Endothelial cell of umbilical vein (primary cell): ENCODE results near the gene DTD1. TPM values are rescaled to one million over a fixed set of nuclear protein-coding genes. Genes with fewer than 3 reads are reported as not detected.

ENCODE experiments used
- BruUV-seq: library from RNA; stranded (reverse); fragments of 400-500 nt; replicated peaks from 2 replicates; lab custom pipeline; 2021; lab: Mats Ljungman, UMichigan
- CTCF ChIA-PET: fragments of 300-600, 350-600 bp; sonication (Branson Sonifier 250); formaldehyde crosslinking; loops from one replicate; lab custom pipeline; 2021; ENCODE audit warnings: antibody characterized with exemption, inconsistent platforms; lab: Charles Lee
- POLR2A ChIA-PET: fragments of 300-600, 350-600 bp; sonication (Branson Sonifier 250); formaldehyde crosslinking; loops from one replicate; lab custom pipeline; 2021; ENCODE audit warnings: antibody characterized with exemption, inconsistent platforms; lab: Charles Lee
- DNase-seq: peaks from one replicate; pipeline ENCODE4 v3.0.0-alpha.2; 2011; ENCODE audit warnings: low read depth, low spot score
- FAIRE-seq: peaks from 2 replicates; lab custom pipeline; 2011; peaks lifted over from hg19 to GRCh38; lab: Jason Lieb, UNC
- H2AFZ ChIP-seq: 2 replicates; pipeline ENCODE4 v1.6.0; 2012; ENCODE audit warnings: low read depth, low read length, control low read depth, inconsistent platforms
- H3K27ac ChIP-seq: 2 replicates; pipeline ENCODE4 v1.5.1; 2011; ENCODE audit warnings: low read depth, mild to moderate bottlenecking, control low read depth, low read length, moderate library complexity; ENCODE audit not compliant: insufficient read depth
- H3K27me3 ChIP-seq, 2 experiments: 2 replicates each; pipeline versions ENCODE4 v1.6.0 to v1.6.1; 2011; ENCODE audit warnings: low read length in 2 of 2, mixed read lengths in 1 of 2; ENCODE audit not compliant: control insufficient read depth in 2 of 2, insufficient read depth in 2 of 2
- H3K36me3 ChIP-seq, 2 experiments: 2 replicates in 1 of 2; 3 replicates in 1 of 2; pipeline ENCODE4 v1.5.1; 2011; ENCODE audit warnings: low read length in 2 of 2, mild to moderate bottlenecking in 1 of 2, moderate library complexity in 1 of 2; ENCODE audit not compliant: control insufficient read depth in 2 of 2, insufficient read depth in 2 of 2; ENCODE audit errors: extremely low read depth in 1 of 2
- H3K4me1 ChIP-seq: 3 replicates; pipeline ENCODE4 v1.5.1; 2011; ENCODE audit warnings: mild to moderate bottlenecking, low read length; ENCODE audit not compliant: control insufficient read depth, insufficient read depth; ENCODE audit errors: extremely low read depth
- H3K4me2 ChIP-seq: 2 replicates; pipeline ENCODE4 v1.6.1; 2011; ENCODE audit warnings: low read length, control low read depth, mixed read lengths; ENCODE audit not compliant: insufficient read depth
- H3K4me3 ChIP-seq, 3 experiments: fragments of 200-600 bp in 1 of 3; sonication (generic), shearing (Covaris generic) in 1 of 3; replicated peaks in 1 of 3; 2 replicates each; pipeline ENCODE4 v1.5.1; 2011 to 2016; ENCODE audit warnings: control low read depth in 3 of 3, low read length in 3 of 3, mild to moderate bottlenecking in 2 of 3, inconsistent platforms in 1 of 3, low read depth in 1 of 3, moderate library complexity in 1 of 3; ENCODE audit not compliant: insufficient read depth in 1 of 3
- H3K79me2 ChIP-seq: 2 replicates; pipeline ENCODE4 v1.6.0; 2012; ENCODE audit warnings: low read length, inconsistent platforms; ENCODE audit not compliant: control insufficient read depth, insufficient read depth
- H3K9ac ChIP-seq: replicated peaks from 2 replicates; pipeline ENCODE3; 2011; ENCODE audit warnings: low read length, control low read depth; ENCODE audit not compliant: insufficient read depth; ENCODE audit errors: extremely low read depth
- H3K9me1 ChIP-seq: replicated peaks from 3 replicates; pipeline ENCODE4 v1.6.0; 2011; ENCODE audit warnings: mild to moderate bottlenecking, low read length; ENCODE audit not compliant: control insufficient read depth, insufficient read depth; ENCODE audit errors: extremely low read depth
- H3K9me3 ChIP-seq: replicated peaks from 2 replicates; pipeline ENCODE4 v1.5.1; 2012; ENCODE audit warnings: low read length, inconsistent platforms; ENCODE audit not compliant: control insufficient read depth, insufficient read depth
- H4K20me1 ChIP-seq: replicated peaks from 2 replicates; pipeline ENCODE3; 2011; ENCODE audit warnings: mild to moderate bottlenecking, low read length; ENCODE audit not compliant: control insufficient read depth, insufficient read depth; ENCODE audit errors: extremely low read depth
- CTCF ChIP-seq, 2 donors: IDR thresholded peaks; 1 replicate in 1 of 2; 2 replicates in 1 of 2; pipeline ENCODE4 v1.5.1; 2011; ENCODE audit warnings: low read length in 2 of 2, mild to moderate bottlenecking in 2 of 2, moderate library complexity in 2 of 2, control low read depth in 1 of 2, inconsistent platforms in 1 of 2, low read depth in 1 of 2; ENCODE audit not compliant: insufficient read depth in 1 of 2; ENCODE audit errors: extremely low read depth in 1 of 2
- EZH2 ChIP-seq: IDR thresholded peaks from 2 replicates; pipeline ENCODE4 v1.6.1; 2012; ENCODE audit warnings: borderline replicate concordance, low read depth, mild to moderate bottlenecking, moderate library complexity, low read length, inconsistent platforms; ENCODE audit not compliant: severe bottlenecking
- FOS ChIP-seq: IDR thresholded peaks from 2 replicates; pipeline ENCODE4 v1.6.1; 2011; ENCODE audit warnings: mild to moderate bottlenecking, low read length, moderate library complexity, borderline replicate concordance; ENCODE audit not compliant: insufficient read depth
- GATA2 ChIP-seq: IDR thresholded peaks from 2 replicates; pipeline ENCODE4 v1.7.0; 2011; ENCODE audit warnings: low read depth, mild to moderate bottlenecking, moderate library complexity, mixed read lengths, low read length; ENCODE audit not compliant: insufficient read length, insufficient read depth
- JUN ChIP-seq: IDR thresholded peaks from 2 replicates; pipeline ENCODE4 v1.6.1; 2011; ENCODE audit warnings: borderline replicate concordance, low read depth; ENCODE audit not compliant: insufficient read length, insufficient read depth
- MAX ChIP-seq: IDR thresholded peaks from 2 replicates; pipeline ENCODE4 v1.6.1; 2011; ENCODE audit not compliant: insufficient read depth, insufficient read length
- MYC ChIP-seq: IDR thresholded peaks from one replicate; pipeline ENCODE4 v1.6.1; 2011; ENCODE audit warnings: mild to moderate bottlenecking, low read depth, low read length
- POLR2A ChIP-seq: IDR thresholded peaks from 2 replicates; pipeline ENCODE4 v1.6.1; 2012; ENCODE audit warnings: low read depth, mild to moderate bottlenecking, control low read depth, low read length
- POLR2AphosphoS5 ChIP-seq: IDR thresholded peaks from 2 replicates; pipeline ENCODE4 v1.6.1; 2012; ENCODE audit warnings: low read depth, mild to moderate bottlenecking, control low read depth, low read length, moderate library complexity; ENCODE audit not compliant: insufficient read depth
- dilution Hi-C: fragments of 300-500 bp; cut with MboI; formaldehyde crosslinking; loops from one replicate; pipeline ENCODE4 v1.15.0; 2019; ENCODE audit warnings: low sequenced_read_pairs; ENCODE audit not compliant: extremely low pct_ligation_motif_present
- intact Hi-C: fragments of 100-400 bp; cut with micrococcal nuclease; formaldehyde crosslinking; loops from one replicate; pipeline ENCODE4 v1.10.0; 2022
- polyA plus RNA-seq, 4 experiments: library from polyadenylated mRNA; depleted of rRNA in 3 of 4; stranded (reverse) in 3 of 4; unstranded in 1 of 4; fragments of >200 nt; gene quantifications; 2 replicates each; pipeline versions ENCODE4 v1.2.1 to v1.2.3, GENCODE V29; 2011 to 2012; ENCODE audit warnings: missing spikeins in 1 of 4
- total RNA-seq: library from RNA; stranded (reverse); gene quantifications from 2 replicates; pipeline ENCODE4 v1.2.3, GENCODE V29; 2021

Gene DTD1
- total and polyA plus RNA-seq, 2 donors (not counting 3 experiments of a cell fraction or from before 2014, with no cell fraction given) = 48.2 to 50.8 TPM

- H3K4me2 ChIP-seq = no peak overlapping the region
- no TSS peak for BruUV-seq
- H2AFZ ChIP-seq = no peak overlapping the region
- no peaks in the 10 kb centered on the region for H3K4me1 ChIP-seq
- intact Hi-C loops (no loop called here), dilution Hi-C loops (no loop called here)
- POLR2A ChIA-PET = no interaction called here
- H3K27ac ChIP-seq = no peak overlapping the region
- H3K4me3 ChIP-seq = no peak overlapping the region
- CTCF ChIA-PET = no interaction called here
- H3K79me2 ChIP-seq = no peaks in the 10 kb centered on the region
- no peaks in the 10 kb centered on the region for H3K9me1 ChIP-seq
- H4K20me1 ChIP-seq = no peaks in the 10 kb centered on the region
- H3K27me3 ChIP-seq = no peaks in the 10 kb centered on the region
- FAIRE-seq (no peak), DNase-seq (no peak)
- no peaks in the 10 kb centered on the region for H3K9me3 ChIP-seq
- no peak overlapping the region for H3K9ac ChIP-seq
- H3K36me3 ChIP-seq = no peaks in the 10 kb centered on the region
- no peak for TF ChIP-seq GATA2
- no peak for TF ChIP-seq POLR2AphosphoS5
- no peak for TF ChIP-seq EZH2
- no peak for TF ChIP-seq JUN
- TF ChIP-seq MAX = no peak
- no peak for TF ChIP-seq POLR2A
- no peak for TF ChIP-seq CTCF (IDR thresholded peaks at IDR 0.05; ENCODE audit: extremely low read depth in 1 of 2, insufficient read depth in 1 of 2, low read depth in 1 of 2, low read length in 2 of 2)
- no peak for TF ChIP-seq FOS
- no peak for TF ChIP-seq MYC
Measured at GRCh38 chr20:18701969-18702368, 114.1 kb downstream of the DTD1 start.
